GM12875 (cell line): ENCODE data around the gene VWA8.

Source experiments
- H3K4me3 ChIP-seq: one replicate; pipeline ENCODE4 v1.5.1; 2011; ENCODE audit warnings: low read depth, low read length, control low read depth
- CTCF ChIP-seq: IDR thresholded peaks from 2 replicates; pipeline ENCODE4 v1.5.1; 2011; ENCODE audit warnings: low read depth, mild to moderate bottlenecking, control low read depth, inconsistent platforms, low read length, moderate library complexity, borderline replicate concordance; ENCODE audit not compliant: insufficient read depth

The VWA8 gene

DNA sequence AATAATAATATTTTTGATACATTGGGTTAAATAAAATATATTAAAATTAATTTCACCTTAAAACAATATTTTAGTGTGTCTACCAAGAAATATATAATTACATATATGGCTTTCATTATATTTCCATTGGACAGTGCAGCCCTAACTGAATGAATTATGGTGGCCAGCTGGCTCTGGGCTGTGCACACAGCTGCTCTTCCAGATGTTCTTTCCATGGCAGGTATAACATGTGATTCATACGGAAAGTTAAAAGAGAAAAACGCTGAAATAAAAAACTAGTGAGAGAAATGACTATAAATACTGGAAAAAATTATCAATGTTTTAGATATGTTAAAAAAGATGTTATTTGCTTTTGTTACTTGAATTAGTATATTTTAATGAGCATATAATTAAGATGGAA is 287.3 kb downstream of the VWA8 start:
- no peak for TF ChIP-seq CTCF
- no peak overlapping the region for H3K4me3 ChIP-seq

GRCh38 chr13:41670873-41671443 is 290.0 kb downstream of the VWA8 start:
- no peak overlapping the region for H3K4me3 ChIP-seq
- TF ChIP-seq CTCF, result no peak

DNA sequence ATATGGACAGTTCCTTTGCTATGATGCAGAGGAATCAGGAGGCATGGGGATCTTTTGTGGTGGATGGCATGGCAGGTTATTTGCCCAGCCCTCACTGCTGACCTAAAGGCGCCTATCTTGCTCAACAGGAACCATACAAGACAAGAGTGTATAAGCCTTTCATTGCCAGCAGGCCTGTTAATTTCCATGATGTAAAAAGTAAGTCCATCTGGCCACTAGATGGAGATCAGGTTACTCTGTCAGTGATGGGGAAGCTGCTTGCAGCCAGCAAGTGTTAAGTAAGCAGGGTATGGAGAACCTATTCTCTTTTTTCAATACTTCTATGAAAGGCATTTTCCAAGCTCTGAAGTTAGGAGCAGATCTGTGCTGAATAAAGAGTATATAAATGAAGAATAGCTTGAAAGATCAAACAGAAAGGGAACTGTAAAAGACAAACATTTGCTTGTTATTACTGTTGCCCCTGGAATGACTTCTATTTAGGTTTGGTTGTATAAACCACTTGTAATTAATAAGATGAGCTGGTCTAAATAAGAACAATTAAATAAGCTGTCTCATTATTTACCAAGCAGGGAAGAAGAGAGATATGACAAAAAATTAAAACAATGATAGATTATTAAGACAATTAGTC is 292.7 kb downstream of the VWA8 start:
- TF ChIP-seq CTCF, result peak; percentile 67
- H3K4me3 ChIP-seq, result no peak overlapping the region

DNA sequence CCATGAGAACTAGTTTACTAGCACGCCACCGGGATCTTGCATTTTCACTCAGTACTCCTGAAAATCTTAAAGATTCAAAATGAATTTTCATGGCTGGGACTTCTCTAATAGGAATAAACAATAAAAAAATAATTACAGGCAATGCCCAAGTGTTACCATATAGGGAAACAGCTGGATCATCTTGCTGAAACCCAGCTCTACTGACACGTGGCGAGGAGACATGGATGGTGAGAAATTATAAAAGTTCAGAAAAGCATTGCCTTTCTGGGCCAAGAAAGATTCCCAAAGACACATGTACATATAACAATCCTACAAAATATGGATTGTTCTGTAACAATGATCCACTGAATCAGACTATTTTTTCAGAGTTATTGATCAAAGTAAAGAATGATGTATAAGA is 294.3 kb downstream of the VWA8 start:
- no peak overlapping the region for H3K4me3 ChIP-seq
- no peak for TF ChIP-seq CTCF

- TF ChIP-seq CTCF, result no peak
- no peak overlapping the region for H3K4me3 ChIP-seq
Observed at GRCh38 chr13:41660411-41660810, 300.5 kb downstream of the VWA8 start.

DNA sequence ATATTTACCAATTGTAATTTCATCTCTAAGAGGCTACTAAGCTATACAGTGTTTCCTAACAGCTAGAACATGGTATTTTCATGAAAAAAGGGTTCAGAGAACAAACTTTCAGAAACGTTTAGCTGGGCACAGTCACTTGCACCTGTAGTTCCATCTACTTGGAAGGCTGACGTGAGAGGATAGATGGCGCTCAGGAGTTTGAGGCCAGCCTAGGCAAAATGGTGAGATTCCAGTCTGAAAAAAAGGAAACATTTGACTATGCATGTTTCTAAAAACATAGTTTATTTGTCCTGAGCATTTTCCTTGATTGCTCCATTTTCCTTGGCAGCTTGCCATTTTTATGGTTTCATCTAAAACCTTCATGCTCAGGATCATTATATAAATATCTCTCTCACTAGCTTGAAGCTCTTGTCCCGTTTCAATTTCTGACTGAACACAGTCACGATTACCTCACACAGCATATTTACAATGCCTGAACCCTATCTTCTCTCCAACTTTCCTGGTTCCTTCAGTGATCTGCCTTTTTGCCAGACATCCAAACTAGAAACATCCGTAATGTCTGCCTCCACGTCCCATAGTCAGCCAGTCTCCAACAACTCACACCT is 302.8 kb downstream of the VWA8 start:
- H3K4me3 ChIP-seq, result no peak overlapping the region
- no peak for TF ChIP-seq CTCF

GRCh38 chr13:41655997-41656396 is 304.9 kb downstream of the VWA8 start:
- no peak overlapping the region for H3K4me3 ChIP-seq
- no peak for TF ChIP-seq CTCF
